ENCODE results near the gene FYN.
"Not testable (repeated sequence)": the region's sequence is repeated elsewhere in the genome, so short reads cannot be mapped to it uniquely, and the experiment has no call there.

The FYN gene

GRCh38 chr6:111648100-111648499 lies 225.2 kb downstream of the FYN start:
- Histone ChIP-seq H3K4me1 (ENCODE audit: control insufficient read depth, insufficient read depth, low read length) (peaks cover 7% of the 10 kb centered on the region), H3K4me3 (ENCODE audit: low read length) (no peak overlapping the region), H3K9me3 (ENCODE audit: control insufficient read depth, low read length) (no peaks in the 10 kb centered on the region), H3K9ac (ENCODE audit: low read length) (no peak overlapping the region), H3K27me3 (ENCODE audit: control insufficient read depth, insufficient read depth, low read length) (no peaks in the 10 kb centered on the region), H3K36me3 (ENCODE audit: control insufficient read depth, insufficient read depth, low read length) (no peaks in the 10 kb centered on the region)

- Histone ChIP-seq H3K36me3 (ENCODE audit: control insufficient read depth, insufficient read depth, low read length) (no peaks in the 10 kb centered on the region), H3K4me3 (ENCODE audit: low read length) (no peak overlapping the region), H3K27me3 (ENCODE audit: control insufficient read depth, insufficient read depth, low read length) (no peaks in the 10 kb centered on the region)
Measured at GRCh38 chr6:111646942-111647341, 226.3 kb downstream of the FYN start.

GRCh38 chr6:111646034-111646433 lies 227.2 kb downstream of the FYN start:
- Histone ChIP-seq H3K9ac (ENCODE audit: low read length) (no peak overlapping the region), H3K4me3 (ENCODE audit: low read length) (no peak overlapping the region), H3K9me3 (ENCODE audit: control insufficient read depth, low read length) (no peaks in the 10 kb centered on the region), H3K4me1 (ENCODE audit: control insufficient read depth, insufficient read depth, low read length) (no peaks in the 10 kb centered on the region), H3K27me3 (ENCODE audit: control insufficient read depth, insufficient read depth, low read length) (no peaks in the 10 kb centered on the region), H3K36me3 (ENCODE audit: control insufficient read depth, insufficient read depth, low read length) (no peaks in the 10 kb centered on the region)

More at GRCh38 chr6:111646942-111647341, 226.3 kb downstream of the FYN start:
- H3K9me3 ChIP-seq (ENCODE audit: control insufficient read depth, low read length): no peaks in the 10 kb centered on the region
- H3K9ac ChIP-seq (ENCODE audit: low read length): no peak overlapping the region
- H3K4me1 ChIP-seq (ENCODE audit: control insufficient read depth, insufficient read depth, low read length): peaks cover 7% of the 10 kb centered on the region

- Histone ChIP-seq H3K9ac (ENCODE audit: low read length) (no peak overlapping the region), H3K4me3 (ENCODE audit: low read length) (no peak overlapping the region), H3K4me1 (ENCODE audit: control insufficient read depth, insufficient read depth, low read length) (no peaks in the 10 kb centered on the region), H3K36me3 (ENCODE audit: control insufficient read depth, insufficient read depth, low read length) (no peaks in the 10 kb centered on the region), H3K27me3 (ENCODE audit: control insufficient read depth, insufficient read depth, low read length) (no peaks in the 10 kb centered on the region), H3K9me3 (ENCODE audit: control insufficient read depth, low read length) (no peaks in the 10 kb centered on the region)
Measured at GRCh38 chr6:111644893-111645430, 228.3 kb downstream of the FYN start.

GRCh38 chr6:111642463-111643158 lies 230.6 kb downstream of the FYN start:
- no peak overlapping the region for H3K4me3 ChIP-seq (ENCODE audit: low read length)
- no peaks in the 10 kb centered on the region for H3K36me3 ChIP-seq (ENCODE audit: control insufficient read depth, insufficient read depth, low read length)
- no peaks in the 10 kb centered on the region for H3K4me1 ChIP-seq (ENCODE audit: control insufficient read depth, insufficient read depth, low read length)
- H3K9ac ChIP-seq (ENCODE audit: low read length): no peak overlapping the region
- H3K27me3 ChIP-seq (ENCODE audit: control insufficient read depth, insufficient read depth, low read length): no peaks in the 10 kb centered on the region
- no peaks in the 10 kb centered on the region for H3K9me3 ChIP-seq (ENCODE audit: control insufficient read depth, low read length)

GRCh38 chr6:111639266-111639665 lies 234.0 kb downstream of the FYN start:
- H3K9ac ChIP-seq (ENCODE audit: low read length): no peak overlapping the region
- H3K36me3 ChIP-seq (ENCODE audit: control insufficient read depth, insufficient read depth, low read length): no peaks in the 10 kb centered on the region
- H3K9me3 ChIP-seq (ENCODE audit: control insufficient read depth, low read length): no peaks in the 10 kb centered on the region

GRCh38 chr6:111634981-111635380 lies 238.3 kb downstream of the FYN start:
- not testable (repeated sequence) for H3K4me3 ChIP-seq (ENCODE audit: low read length); H3K36me3 ChIP-seq (ENCODE audit: control insufficient read depth, insufficient read depth, low read length); H3K9ac ChIP-seq (ENCODE audit: low read length); H3K27me3 ChIP-seq (ENCODE audit: control insufficient read depth, insufficient read depth, low read length); H3K4me1 ChIP-seq (ENCODE audit: control insufficient read depth, insufficient read depth, low read length); H3K9me3 ChIP-seq (ENCODE audit: control insufficient read depth, low read length)

More at GRCh38 chr6:111639266-111639665, 234.0 kb downstream of the FYN start:
- Histone ChIP-seq H3K4me3 (ENCODE audit: low read length) (no peak overlapping the region), H3K27me3 (ENCODE audit: control insufficient read depth, insufficient read depth, low read length) (no peaks in the 10 kb centered on the region), H3K4me1 (ENCODE audit: control insufficient read depth, insufficient read depth, low read length) (no peaks in the 10 kb centered on the region)

GRCh38 chr6:111633822-111634221 lies 239.4 kb downstream of the FYN start:
- H3K27me3 ChIP-seq (ENCODE audit: control insufficient read depth, insufficient read depth, low read length): no peaks in the 10 kb centered on the region
- H3K9ac ChIP-seq (ENCODE audit: low read length): no peak overlapping the region
- H3K4me1 ChIP-seq (ENCODE audit: control insufficient read depth, insufficient read depth, low read length): peaks cover 8% of the 10 kb centered on the region
- H3K9me3 ChIP-seq (ENCODE audit: control insufficient read depth, low read length): no peaks in the 10 kb centered on the region
- no peaks in the 10 kb centered on the region for H3K36me3 ChIP-seq (ENCODE audit: control insufficient read depth, insufficient read depth, low read length)
- H3K4me3 ChIP-seq (ENCODE audit: low read length): no peak overlapping the region

- Histone ChIP-seq H3K36me3 (ENCODE audit: control insufficient read depth, insufficient read depth, low read length) (no peaks in the 10 kb centered on the region), H3K9ac (ENCODE audit: low read length) (no peak overlapping the region), H3K4me1 (ENCODE audit: control insufficient read depth, insufficient read depth, low read length) (peaks cover 8% of the 10 kb centered on the region), H3K9me3 (ENCODE audit: control insufficient read depth, low read length) (no peaks in the 10 kb centered on the region), H3K4me3 (ENCODE audit: low read length) (no peak overlapping the region), H3K27me3 (ENCODE audit: control insufficient read depth, insufficient read depth, low read length) (no peaks in the 10 kb centered on the region)
Measured at GRCh38 chr6:111632468-111633247, 240.6 kb downstream of the FYN start.

- no peaks in the 10 kb centered on the region for H3K27me3 ChIP-seq (ENCODE audit: control insufficient read depth, insufficient read depth, low read length)
- H3K4me3 ChIP-seq (ENCODE audit: low read length): no peak overlapping the region
- no peaks in the 10 kb centered on the region for H3K9me3 ChIP-seq (ENCODE audit: control insufficient read depth, low read length)
- H3K4me1 ChIP-seq (ENCODE audit: control insufficient read depth, insufficient read depth, low read length): peaks cover 8% of the 10 kb centered on the region
- H3K36me3 ChIP-seq (ENCODE audit: control insufficient read depth, insufficient read depth, low read length): no peaks in the 10 kb centered on the region
- H3K9ac ChIP-seq (ENCODE audit: low read length): no peak overlapping the region
Measured at GRCh38 chr6:111631903-111632460, 241.3 kb downstream of the FYN start.

GRCh38 chr6:111631018-111631417 lies 242.2 kb downstream of the FYN start:
- Histone ChIP-seq H3K9ac (ENCODE audit: low read length) (no peak overlapping the region), H3K27me3 (ENCODE audit: control insufficient read depth, insufficient read depth, low read length) (no peaks in the 10 kb centered on the region), H3K4me3 (ENCODE audit: low read length) (no peak overlapping the region), H3K36me3 (ENCODE audit: control insufficient read depth, insufficient read depth, low read length) (no peaks in the 10 kb centered on the region), H3K9me3 (ENCODE audit: control insufficient read depth, low read length) (no peaks in the 10 kb centered on the region), H3K4me1 (ENCODE audit: control insufficient read depth, insufficient read depth, low read length) (peaks cover 8% of the 10 kb centered on the region)

All from mucosa of stomach (tissue), 1 donor.